ENCODE measurements around the gene MUC5B. TPM values are rescaled to one million over a fixed set of nuclear protein-coding genes. Genes with fewer than 3 reads are reported as not detected.

Gene MUC5B
- total RNA-seq, 1 donor from 2014 or later: not detected

- peak; percentile 78 for DNase-seq (ENCODE audit: low spot score)
- Mint-ChIP-seq H3K4me1 (ENCODE audit: low read depth) (no peaks in the 10 kb centered on the region), H3K27ac (ENCODE audit: unreplicated experiment) (no peak overlapping the region), H3K27me3 (ENCODE audit: low read depth) (no peaks in the 10 kb centered on the region), H3K36me3 (ENCODE audit: low read depth) (no peaks in the 10 kb centered on the region), H3K9me3 (ENCODE audit: low read depth) (no peaks in the 10 kb centered on the region), H3K4me3 (ENCODE audit: unreplicated experiment) (no peak overlapping the region)
- no peak for TF ChIP-seq CTCF (IDR thresholded peaks at IDR 0.05)
Measured at GRCh38 chr11:1177020-1177770, 45.7 kb upstream of the MUC5B start.

GRCh38 chr11:1177771-1178090, 45.1 kb upstream of the MUC5B start:
- Mint-ChIP-seq H3K27ac (ENCODE audit: unreplicated experiment) (no peak overlapping the region), H3K27me3 (ENCODE audit: low read depth) (no peaks in the 10 kb centered on the region), H3K4me1 (ENCODE audit: low read depth) (no peaks in the 10 kb centered on the region), H3K4me3 (ENCODE audit: unreplicated experiment) (no peak overlapping the region), H3K9me3 (ENCODE audit: low read depth) (no peaks in the 10 kb centered on the region), H3K36me3 (ENCODE audit: low read depth) (no peaks in the 10 kb centered on the region)
- no peak for TF ChIP-seq CTCF (IDR thresholded peaks at IDR 0.05)
- peak; percentile 75 for DNase-seq (ENCODE audit: low spot score)

- Mint-ChIP-seq H3K36me3 (ENCODE audit: low read depth) (no peaks in the 10 kb centered on the region), H3K27me3 (ENCODE audit: low read depth) (no peaks in the 10 kb centered on the region), H3K9me3 (ENCODE audit: low read depth) (no peaks in the 10 kb centered on the region), H3K4me3 (ENCODE audit: unreplicated experiment) (no peak overlapping the region), H3K27ac (ENCODE audit: unreplicated experiment) (no peak overlapping the region), H3K4me1 (ENCODE audit: low read depth) (no peaks in the 10 kb centered on the region)
- peak; percentile 89 for DNase-seq (ENCODE audit: low spot score)
- no peak for TF ChIP-seq CTCF (IDR thresholded peaks at IDR 0.05)
Measured at GRCh38 chr11:1178201-1178885, 44.5 kb upstream of the MUC5B start.

GRCh38 chr11:1178906-1179305, 44.0 kb upstream of the MUC5B start:
- Mint-ChIP-seq H3K9me3 (ENCODE audit: low read depth) (no peaks in the 10 kb centered on the region), H3K27me3 (ENCODE audit: low read depth) (peaks cover 2% of the 10 kb centered on the region), H3K27ac (ENCODE audit: unreplicated experiment) (no peak overlapping the region), H3K36me3 (ENCODE audit: low read depth) (no peaks in the 10 kb centered on the region), H3K4me3 (ENCODE audit: unreplicated experiment) (no peak overlapping the region), H3K4me1 (ENCODE audit: low read depth) (no peaks in the 10 kb centered on the region)
- peak; percentile 77 for DNase-seq (ENCODE audit: low spot score)
- no peak for TF ChIP-seq CTCF (IDR thresholded peaks at IDR 0.05)

- no peak overlapping the region for H3K4me3 Mint-ChIP-seq (ENCODE audit: unreplicated experiment)
- H3K9me3 Mint-ChIP-seq (ENCODE audit: low read depth): no peaks in the 10 kb centered on the region
- H3K27ac Mint-ChIP-seq (ENCODE audit: unreplicated experiment): no peak overlapping the region
- H3K36me3 Mint-ChIP-seq (ENCODE audit: low read depth): no peaks in the 10 kb centered on the region
- no peaks in the 10 kb centered on the region for H3K4me1 Mint-ChIP-seq (ENCODE audit: low read depth)
- TF ChIP-seq CTCF (IDR thresholded peaks at IDR 0.05): no peak
- DNase-seq (ENCODE audit: low spot score): peak; percentile 77
- H3K27me3 Mint-ChIP-seq (ENCODE audit: low read depth): peaks cover 2% of the 10 kb centered on the region
Measured at GRCh38 chr11:1179641-1180040, 43.2 kb upstream of the MUC5B start.

Data from chondrocyte (in vitro differentiated cells).